Natural killer cell treated with Interleukin-12 subunit alpha and Interleukin-12 subunit beta and Interleukin-15 and Interleukin-18, amount 100 ng/mL, for 72 hours (primary cell): ENCODE results near the gene RBP3. TPM values are rescaled to one million over a fixed set of nuclear protein-coding genes. Genes with fewer than 3 reads are reported as not detected.

Experiments used
- ATAC-seq, 2 donors: fragments of 150-1000 bp; cut with Tn5 transposase in 1 of 2; sonication (Bioruptor Pico), chemical (Tn5 transposase) in 1 of 2; 2 replicates each; pipeline ENCODE4 v1.10.0; 2021
- DNase-seq: peaks from one replicate; pipeline ENCODE4 v3.0.0; 2022; ENCODE audit warnings: low spot score
- H3K27ac Mint-ChIP-seq, 2 donors: 1 replicate in 1 of 2; 2 replicates in 1 of 2; pipeline ENCODE4 v1.8.0; 2022; ENCODE audit warnings: mixed read lengths in 2 of 2, mild to moderate bottlenecking in 1 of 2, moderate library complexity in 1 of 2
- H3K27me3 Mint-ChIP-seq, 2 donors: 1 replicate in 1 of 2; 2 replicates in 1 of 2; pipeline ENCODE4 v1.8.0; 2022; ENCODE audit warnings: mixed read lengths in 2 of 2
- H3K36me3 Mint-ChIP-seq: one replicate; pipeline ENCODE4 v1.8.0; 2022; ENCODE audit warnings: mixed read lengths
- H3K4me1 Mint-ChIP-seq, 2 donors: 1 replicate in 1 of 2; 2 replicates in 1 of 2; pipeline ENCODE4 v1.8.0; 2022; ENCODE audit warnings: low read depth in 2 of 2, mixed read lengths in 2 of 2, mild to moderate bottlenecking in 1 of 2
- H3K4me3 Mint-ChIP-seq: one replicate; pipeline ENCODE4 v1.8.0; 2022; ENCODE audit warnings: mixed read lengths
- H3K9me3 Mint-ChIP-seq: 2 replicates; pipeline ENCODE4 v1.8.0; 2022; ENCODE audit warnings: mixed read lengths
- total RNA-seq, 2 donors: library from RNA; stranded (reverse); gene quantifications; one replicate each; pipeline ENCODE4 v1.2.3, GENCODE V29; 2022

RBP3 gene
- total RNA-seq, 2 donors from 2014 or later, result not detected

GRCh38 chr10:47311193-47311931 lies 36.8 kb upstream of the RBP3 start:
- H3K27ac Mint-ChIP-seq, result no peak overlapping the region
- H3K4me1 Mint-ChIP-seq, result no peaks in the 10 kb centered on the region
- peaks cover 5 to 10% of the 10 kb centered on the region in 2 donors for H3K27me3 Mint-ChIP-seq
- H3K4me3 Mint-ChIP-seq, result no peak overlapping the region
- H3K36me3 Mint-ChIP-seq, result no peaks in the 10 kb centered on the region
- no peaks in the 10 kb centered on the region for H3K9me3 Mint-ChIP-seq
- DNase-seq (no peak), ATAC-seq (no peak)

GRCh38 chr10:47311932-47312662 lies 36.1 kb upstream of the RBP3 start:
- Mint-ChIP-seq H3K27me3 (peaks cover under 1 to 3% of the 10 kb centered on the region in 2 donors), H3K9me3 (no peaks in the 10 kb centered on the region), H3K36me3 (no peaks in the 10 kb centered on the region), H3K27ac (no peak overlapping the region), H3K4me1 (no peaks in the 10 kb centered on the region), H3K4me3 (no peak overlapping the region)
- DNase-seq, result peak; percentile 65
- peak; percentile 55 to 72 for ATAC-seq

- no peak for DNase-seq
- no peaks in the 10 kb centered on the region for H3K9me3 Mint-ChIP-seq
- no peak for ATAC-seq
- no peaks in the 10 kb centered on the region for H3K4me1 Mint-ChIP-seq
- H3K27me3 Mint-ChIP-seq, result no peaks in the 10 kb centered on the region
- no peak overlapping the region for H3K4me3 Mint-ChIP-seq
- no peak overlapping the region for H3K27ac Mint-ChIP-seq
- no peaks in the 10 kb centered on the region for H3K36me3 Mint-ChIP-seq
Measured at GRCh38 chr10:47312663-47312995, 35.5 kb upstream of the RBP3 start.

- H3K36me3 Mint-ChIP-seq, result no peaks in the 10 kb centered on the region
- H3K27ac Mint-ChIP-seq, result no peak overlapping the region
- H3K9me3 Mint-ChIP-seq, result no peaks in the 10 kb centered on the region
- H3K27me3 Mint-ChIP-seq, result peaks cover 0 to 3% of the 10 kb centered on the region in 2 donors
- peaks cover 0 to 3% of the 10 kb centered on the region in 2 donors for H3K4me1 Mint-ChIP-seq
- ATAC-seq (no peak), DNase-seq (no peak)
- no peak overlapping the region for H3K4me3 Mint-ChIP-seq
Measured at GRCh38 chr10:47314416-47314970, 33.7 kb upstream of the RBP3 start.

GRCh38 chr10:47315421-47315820 lies 32.7 kb upstream of the RBP3 start:
- ATAC-seq (no peak), DNase-seq (no peak)
- Mint-ChIP-seq H3K9me3 (no peaks in the 10 kb centered on the region), H3K27me3 (peaks cover 0 to 3% of the 10 kb centered on the region in 2 donors), H3K4me1 (peaks cover 0 to 3% of the 10 kb centered on the region in 2 donors), H3K4me3 (no peak overlapping the region), H3K36me3 (no peaks in the 10 kb centered on the region), H3K27ac (no peak overlapping the region)

GRCh38 chr10:47316131-47316530 lies 32.0 kb upstream of the RBP3 start:
- ATAC-seq, result no peak
- H3K27me3 Mint-ChIP-seq, result peaks cover 5 to 6% of the 10 kb centered on the region in 2 donors
- H3K36me3 Mint-ChIP-seq, result no peaks in the 10 kb centered on the region
- no peak overlapping the region for H3K4me3 Mint-ChIP-seq
- H3K4me1 Mint-ChIP-seq, result peaks cover 0 to 3% of the 10 kb centered on the region in 2 donors
- no peak for DNase-seq
- H3K9me3 Mint-ChIP-seq, result no peaks in the 10 kb centered on the region
- no peak overlapping the region for H3K27ac Mint-ChIP-seq

- Mint-ChIP-seq H3K4me1 (peaks cover 0 to 3% of the 10 kb centered on the region in 2 donors), H3K27ac (no peak overlapping the region), H3K4me3 (no peak overlapping the region), H3K27me3 (peaks cover 7 to 9% of the 10 kb centered on the region in 2 donors), H3K36me3 (no peaks in the 10 kb centered on the region), H3K9me3 (no peaks in the 10 kb centered on the region)
- no peak for DNase-seq
- ATAC-seq, result no peak
Measured at GRCh38 chr10:47317251-47317650, 30.9 kb upstream of the RBP3 start.

- Mint-ChIP-seq H3K27ac (no peak overlapping the region), H3K4me3 (no peak overlapping the region)
- DNase-seq, result no peak
Measured at GRCh38 chr10:47318706-47319105, 29.5 kb upstream of the RBP3 start.

GRCh38 chr10:47319784-47320183 lies 28.4 kb upstream of the RBP3 start:
- peaks cover 0 to 3% of the 10 kb centered on the region in 2 donors for H3K4me1 Mint-ChIP-seq
- H3K27ac Mint-ChIP-seq, result no peak overlapping the region
- H3K27me3 Mint-ChIP-seq, result peaks cover 7 to 16% of the 10 kb centered on the region in 2 donors
- H3K4me3 Mint-ChIP-seq, result no peak overlapping the region
- no peak for DNase-seq
- no peak for ATAC-seq
- no peaks in the 10 kb centered on the region for H3K36me3 Mint-ChIP-seq
- H3K9me3 Mint-ChIP-seq, result no peaks in the 10 kb centered on the region

More at GRCh38 chr10:47318706-47319105, 29.5 kb upstream of the RBP3 start:
- Mint-ChIP-seq H3K27me3 (peaks cover 7 to 16% of the 10 kb centered on the region in 2 donors), H3K36me3 (no peaks in the 10 kb centered on the region), H3K4me1 (peaks cover 0 to 3% of the 10 kb centered on the region in 2 donors), H3K9me3 (no peaks in the 10 kb centered on the region)
- ATAC-seq, result no peak

GRCh38 chr10:47320812-47321211 lies 27.4 kb upstream of the RBP3 start:
- Mint-ChIP-seq H3K4me1 (peaks cover 0 to 3% of the 10 kb centered on the region in 2 donors), H3K4me3 (no peak overlapping the region), H3K27me3 (peaks cover 7 to 16% of the 10 kb centered on the region in 2 donors), H3K36me3 (no peaks in the 10 kb centered on the region), H3K9me3 (no peaks in the 10 kb centered on the region), H3K27ac (no peak overlapping the region)
- ATAC-seq (no peak), DNase-seq (no peak)

- peaks cover 7 to 16% of the 10 kb centered on the region in 2 donors for H3K27me3 Mint-ChIP-seq
- no peak for DNase-seq
Measured at GRCh38 chr10:47321521-47322195, 26.5 kb upstream of the RBP3 start.

GRCh38 chr10:47322300-47323061 lies 25.7 kb upstream of the RBP3 start, which contains the start of gene GDF2:
Gene GDF2 (plus strand): TSS chr10:47322454. CDS start chr10:47322669, 215 bp downstream.
- no peaks in the 10 kb centered on the region for H3K36me3 Mint-ChIP-seq
- no peak within 1 kb of the TSS for H3K27ac Mint-ChIP-seq
- H3K4me3 Mint-ChIP-seq, result no peak within 1 kb of the TSS
- H3K27me3 Mint-ChIP-seq, result peaks cover 7 to 16% of the 10 kb centered on the region in 2 donors
- peaks cover 0 to 3% of the 10 kb centered on the region in 2 donors for H3K4me1 Mint-ChIP-seq
- DNase-seq (no peak), ATAC-seq (no peak)
- H3K9me3 Mint-ChIP-seq, result no peaks in the 10 kb centered on the region

More at GRCh38 chr10:47321521-47322195, 26.5 kb upstream of the RBP3 start:
- ATAC-seq, result peak; percentile 7 to 20
- no peak overlapping the region for H3K27ac Mint-ChIP-seq
- peaks cover 0 to 3% of the 10 kb centered on the region in 2 donors for H3K4me1 Mint-ChIP-seq
- H3K4me3 Mint-ChIP-seq, result no peak overlapping the region
- H3K36me3 Mint-ChIP-seq, result no peaks in the 10 kb centered on the region
- H3K9me3 Mint-ChIP-seq, result no peaks in the 10 kb centered on the region

GRCh38 chr10:47323087-47323486 lies 25.1 kb upstream of the RBP3 start:
- no peak overlapping the region for H3K4me3 Mint-ChIP-seq
- no peaks in the 10 kb centered on the region for H3K9me3 Mint-ChIP-seq
- H3K4me1 Mint-ChIP-seq, result peaks cover 0 to 6% of the 10 kb centered on the region in 2 donors
- no peak overlapping the region for H3K27ac Mint-ChIP-seq
- peaks cover 7 to 16% of the 10 kb centered on the region in 2 donors for H3K27me3 Mint-ChIP-seq
- DNase-seq, result no peak
- ATAC-seq, result no peak
- H3K36me3 Mint-ChIP-seq, result no peaks in the 10 kb centered on the region
